ENCODE data around the gene GNPAT. TPM values are rescaled to one million over a fixed set of nuclear protein-coding genes. Genes with fewer than 3 reads are reported as not detected.
A peak's percentile ranks its signal among the peaks of the same experiment; 100 is the strongest.
"Not testable (repeated sequence)": the region's sequence is repeated elsewhere in the genome, so short reads cannot be mapped to it uniquely, and the experiment has no call there.

Gene GNPAT
- total and polyA plus RNA-seq, 4 donors = 14.7 to 32.0 (median 22.7) TPM

DNA sequence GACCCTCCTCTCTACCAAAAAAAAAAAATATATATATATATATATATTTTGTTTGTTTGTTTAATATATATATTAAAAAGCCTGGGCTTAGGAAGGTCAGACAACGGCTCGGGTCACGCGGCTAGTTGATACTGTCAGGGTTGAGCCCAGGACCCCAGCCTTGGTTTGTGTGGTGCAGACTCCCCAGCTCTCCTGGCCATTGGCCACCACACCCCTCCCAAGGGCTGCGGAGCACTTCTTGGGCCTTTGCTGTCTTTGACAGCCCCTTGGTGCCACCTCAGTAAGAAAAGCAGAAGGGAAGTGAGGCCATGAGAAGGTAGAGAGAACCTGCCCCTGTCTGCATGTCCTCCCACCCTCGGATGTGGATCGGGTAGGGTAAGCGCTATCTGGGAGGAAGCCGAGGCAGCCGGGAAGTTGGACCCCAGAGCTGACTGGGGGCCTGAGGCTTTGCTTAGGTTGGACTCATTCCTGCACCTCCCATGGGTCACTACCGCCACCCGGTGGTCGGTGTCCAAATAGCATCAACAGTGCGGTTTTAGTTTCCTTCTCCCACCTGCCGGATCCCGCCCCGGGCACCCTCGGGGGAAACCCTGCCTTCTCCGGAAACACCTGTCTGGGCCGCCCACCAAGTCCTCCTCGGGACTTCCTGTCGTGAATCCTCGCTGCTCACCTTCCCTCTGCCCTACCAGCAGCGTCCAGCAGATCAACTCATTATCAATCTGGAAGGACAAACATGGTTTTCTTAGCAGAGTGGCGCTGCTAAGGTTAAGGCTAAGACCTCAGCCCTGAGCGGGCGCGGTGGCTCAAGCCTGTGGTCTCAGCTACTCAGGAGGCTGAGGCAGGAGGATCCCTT is 29.8 kb upstream of the GNPAT start:
- Histone ChIP-seq H3K4me1 (ENCODE audit: control insufficient read depth in 4 of 4, insufficient read depth in 4 of 4, low read length in 3 of 4) (peaks cover 0 to 2% (median 0%) of the 10 kb centered on the region in 4 donors), H3K27ac (ENCODE audit: low read depth in 1 of 2, low read length in 2 of 2) (peak overlapping the region in 1 of 2 donors; percentile 50), H3K9me3 (ENCODE audit: control insufficient read depth in 4 of 4, low read length in 3 of 4) (no peaks in the 10 kb centered on the region), H3K4me3 (ENCODE audit: low read depth in 1 of 3, low read length in 3 of 3) (peak overlapping the region; percentile 62 to 91 (median 71)), H3K36me3 (ENCODE audit: control insufficient read depth in 4 of 4, insufficient read depth in 3 of 4, low read depth in 1 of 4, low read length in 3 of 4) (no peaks in the 10 kb centered on the region), H3K27me3 (ENCODE audit: control insufficient read depth in 4 of 4, insufficient read depth in 4 of 4, low read length in 3 of 4) (no peaks in the 10 kb centered on the region), H3K9ac (ENCODE audit: low read depth in 1 of 2, low read length in 2 of 2) (peak overlapping the region; percentile 61 to 63)
- DNase-seq (ENCODE audit: low spot score) = peak; percentile 93
- WGBS = 16% methylated on average over 28 of the region's 28 CpGs
- TF ChIP-seq RAD21 (IDR thresholded peaks at IDR 0.05) (peak; percentile 96 to 99), SP1 (IDR thresholded peaks at IDR 0.05) (no peak), FOXA2 (IDR thresholded peaks at IDR 0.05) (no peak), RXRA (IDR thresholded peaks at IDR 0.05) (no peak), GABPA (IDR thresholded peaks at IDR 0.05 in 1 of 2, conservative IDR thresholded peaks at IDR 0.05 in 1 of 2) (peak; percentile 64 to 82), NR2F2 (IDR thresholded peaks at IDR 0.05) (no peak), FOXA1 (IDR thresholded peaks at IDR 0.05) (no peak)
- TF ChIP-seq, protein P1, sequence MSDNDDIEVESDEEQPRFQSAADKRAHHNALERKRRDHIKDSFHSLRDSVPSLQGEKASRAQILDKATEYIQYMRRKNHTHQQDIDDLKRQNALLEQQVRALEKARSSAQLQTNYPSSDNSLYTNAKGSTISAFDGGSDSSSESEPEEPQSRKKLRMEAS (IDR thresholded peaks at IDR 0.05) = no peak
- TF ChIP-seq, protein P2, sequence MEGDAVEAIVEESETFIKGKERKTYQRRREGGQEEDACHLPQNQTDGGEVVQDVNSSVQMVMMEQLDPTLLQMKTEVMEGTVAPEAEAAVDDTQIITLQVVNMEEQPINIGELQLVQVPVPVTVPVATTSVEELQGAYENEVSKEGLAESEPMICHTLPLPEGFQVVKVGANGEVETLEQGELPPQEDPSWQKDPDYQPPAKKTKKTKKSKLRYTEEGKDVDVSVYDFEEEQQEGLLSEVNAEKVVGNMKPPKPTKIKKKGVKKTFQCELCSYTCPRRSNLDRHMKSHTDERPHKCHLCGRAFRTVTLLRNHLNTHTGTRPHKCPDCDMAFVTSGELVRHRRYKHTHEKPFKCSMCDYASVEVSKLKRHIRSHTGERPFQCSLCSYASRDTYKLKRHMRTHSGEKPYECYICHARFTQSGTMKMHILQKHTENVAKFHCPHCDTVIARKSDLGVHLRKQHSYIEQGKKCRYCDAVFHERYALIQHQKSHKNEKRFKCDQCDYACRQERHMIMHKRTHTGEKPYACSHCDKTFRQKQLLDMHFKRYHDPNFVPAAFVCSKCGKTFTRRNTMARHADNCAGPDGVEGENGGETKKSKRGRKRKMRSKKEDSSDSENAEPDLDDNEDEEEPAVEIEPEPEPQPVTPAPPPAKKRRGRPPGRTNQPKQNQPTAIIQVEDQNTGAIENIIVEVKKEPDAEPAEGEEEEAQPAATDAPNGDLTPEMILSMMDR (IDR thresholded peaks at IDR 0.05; ENCODE audit: low read depth, low read length, missing input control) = peak; percentile 88

DNA sequence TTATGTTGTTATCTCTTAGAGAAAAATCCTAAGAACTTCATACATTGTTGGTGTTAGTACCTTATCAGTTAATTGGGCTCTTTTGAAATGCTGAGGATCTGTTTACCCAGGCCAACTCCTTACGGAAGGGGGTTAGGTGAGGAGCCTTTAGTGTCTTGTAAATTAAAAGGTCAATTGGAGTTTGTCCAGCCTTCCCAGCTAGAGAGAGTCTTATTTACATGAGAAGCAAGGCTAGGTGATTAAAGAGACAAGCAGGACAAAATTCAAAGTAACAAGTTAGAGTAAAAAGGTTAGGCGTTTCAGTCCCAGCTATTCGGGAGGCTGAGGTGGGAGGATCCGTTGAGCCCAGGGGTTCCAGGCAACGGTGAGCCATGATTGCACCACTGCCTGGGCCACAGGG is 28.7 kb upstream of the GNPAT start:
- DNase-seq (ENCODE audit: low spot score); H3K27me3 ChIP-seq (ENCODE audit: control insufficient read depth in 4 of 4, insufficient read depth in 4 of 4, low read length in 3 of 4); H3K4me3 ChIP-seq (ENCODE audit: low read depth in 1 of 3, low read length in 3 of 3); H3K36me3 ChIP-seq (ENCODE audit: control insufficient read depth in 4 of 4, insufficient read depth in 3 of 4, low read depth in 1 of 4, low read length in 3 of 4); H3K4me1 ChIP-seq (ENCODE audit: control insufficient read depth in 4 of 4, insufficient read depth in 4 of 4, low read length in 3 of 4); H3K9me3 ChIP-seq (ENCODE audit: control insufficient read depth in 4 of 4, low read length in 3 of 4); H3K27ac ChIP-seq (ENCODE audit: low read depth in 1 of 2, low read length in 2 of 2); H3K9ac ChIP-seq (ENCODE audit: low read depth in 1 of 2, low read length in 2 of 2): not testable (repeated sequence)
- 64% methylated on average over 5 of the region's 5 CpGs for WGBS

DNA sequence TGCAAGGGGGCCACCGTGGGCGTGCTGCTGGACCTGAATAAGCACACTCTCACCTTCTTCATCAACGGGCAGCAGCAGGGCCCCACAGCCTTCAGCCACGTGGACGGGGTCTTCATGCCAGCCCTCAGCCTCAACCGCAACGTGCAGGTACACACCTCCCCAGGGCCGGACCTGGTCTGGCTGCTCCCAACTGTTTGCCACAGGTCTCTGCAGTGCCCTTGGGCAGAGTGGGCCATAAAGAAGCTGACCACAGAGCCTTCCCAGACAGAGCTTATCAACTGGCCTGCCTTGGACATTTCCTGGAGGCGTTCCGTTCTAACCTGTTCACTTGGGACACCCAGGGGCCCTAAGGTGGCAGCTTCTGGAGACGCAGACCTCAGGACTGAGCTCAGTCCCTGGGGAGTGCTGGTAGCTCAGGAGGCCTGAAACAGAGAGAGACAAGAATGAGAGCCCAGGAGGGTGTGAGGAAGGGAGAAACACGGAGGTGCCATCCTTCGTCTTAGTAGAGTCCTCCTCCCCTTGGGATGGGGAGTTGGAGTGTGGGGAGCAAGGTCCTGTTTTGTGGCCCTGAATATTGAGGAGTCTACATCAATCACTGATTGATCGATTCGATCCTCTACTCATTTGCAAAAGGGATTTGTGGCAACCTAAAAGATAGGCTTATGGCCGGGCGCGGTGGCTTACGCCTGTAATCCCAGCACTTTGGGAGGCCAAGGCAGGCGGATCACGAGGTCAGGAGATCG is 27.0 kb upstream of the GNPAT start:
- H3K27me3 ChIP-seq (ENCODE audit: control insufficient read depth in 4 of 4, insufficient read depth in 4 of 4, low read length in 3 of 4) = no peaks in the 10 kb centered on the region
- no peak overlapping the region for H3K4me3 ChIP-seq (ENCODE audit: low read depth in 1 of 3, low read length in 3 of 3)
- H3K4me1 ChIP-seq (ENCODE audit: control insufficient read depth in 4 of 4, insufficient read depth in 4 of 4, low read length in 3 of 4) = peaks cover 0 to 2% (median 0%) of the 10 kb centered on the region in 4 donors
- 93% methylated on average over 22 of the region's 22 CpGs for WGBS
- H3K36me3 ChIP-seq (ENCODE audit: control insufficient read depth in 4 of 4, insufficient read depth in 3 of 4, low read depth in 1 of 4, low read length in 3 of 4) = no peaks in the 10 kb centered on the region
- DNase-seq (ENCODE audit: low spot score) = no peak
- H3K9ac ChIP-seq (ENCODE audit: low read depth in 1 of 2, low read length in 2 of 2) = no peak overlapping the region
- H3K9me3 ChIP-seq (ENCODE audit: control insufficient read depth in 4 of 4, low read length in 3 of 4) = no peaks in the 10 kb centered on the region
- no peak overlapping the region for H3K27ac ChIP-seq (ENCODE audit: low read depth in 1 of 2, low read length in 2 of 2)
- TF ChIP-seq HNF4A (conservative IDR thresholded peaks at IDR 0.05) = no peak
- TF ChIP-seq NR2F2 (IDR thresholded peaks at IDR 0.05) = no peak
- TF ChIP-seq, protein P1 (IDR thresholded peaks at IDR 0.05) = no peak
- TF ChIP-seq GABPA (IDR thresholded peaks at IDR 0.05 in 1 of 2, conservative IDR thresholded peaks at IDR 0.05 in 1 of 2) = no peak
- no peak for TF ChIP-seq SP1 (IDR thresholded peaks at IDR 0.05)
- TF ChIP-seq, protein P3, sequence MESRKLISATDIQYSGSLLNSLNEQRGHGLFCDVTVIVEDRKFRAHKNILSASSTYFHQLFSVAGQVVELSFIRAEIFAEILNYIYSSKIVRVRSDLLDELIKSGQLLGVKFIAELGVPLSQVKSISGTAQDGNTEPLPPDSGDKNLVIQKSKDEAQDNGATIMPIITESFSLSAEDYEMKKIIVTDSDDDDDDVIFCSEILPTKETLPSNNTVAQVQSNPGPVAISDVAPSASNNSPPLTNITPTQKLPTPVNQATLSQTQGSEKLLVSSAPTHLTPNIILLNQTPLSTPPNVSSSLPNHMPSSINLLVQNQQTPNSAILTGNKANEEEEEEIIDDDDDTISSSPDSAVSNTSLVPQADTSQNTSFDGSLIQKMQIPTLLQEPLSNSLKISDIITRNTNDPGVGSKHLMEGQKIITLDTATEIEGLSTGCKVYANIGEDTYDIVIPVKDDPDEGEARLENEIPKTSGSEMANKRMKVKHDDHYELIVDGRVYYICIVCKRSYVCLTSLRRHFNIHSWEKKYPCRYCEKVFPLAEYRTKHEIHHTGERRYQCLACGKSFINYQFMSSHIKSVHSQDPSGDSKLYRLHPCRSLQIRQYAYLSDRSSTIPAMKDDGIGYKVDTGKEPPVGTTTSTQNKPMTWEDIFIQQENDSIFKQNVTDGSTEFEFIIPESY (IDR thresholded peaks at IDR 0.05) = no peak
- no peak for TF ChIP-seq EGR1 (IDR thresholded peaks at IDR 0.05; ENCODE audit: low read depth in 2 of 2)
- no peak for TF ChIP-seq JUND (IDR thresholded peaks at IDR 0.05)
- TF ChIP-seq, protein P4, sequence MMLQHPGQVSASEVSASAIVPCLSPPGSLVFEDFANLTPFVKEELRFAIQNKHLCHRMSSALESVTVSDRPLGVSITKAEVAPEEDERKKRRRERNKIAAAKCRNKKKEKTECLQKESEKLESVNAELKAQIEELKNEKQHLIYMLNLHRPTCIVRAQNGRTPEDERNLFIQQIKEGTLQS (IDR thresholded peaks at IDR 0.05) = no peak
- TF ChIP-seq HNF4G (IDR thresholded peaks at IDR 0.05) = no peak
- TF ChIP-seq, protein P5, sequence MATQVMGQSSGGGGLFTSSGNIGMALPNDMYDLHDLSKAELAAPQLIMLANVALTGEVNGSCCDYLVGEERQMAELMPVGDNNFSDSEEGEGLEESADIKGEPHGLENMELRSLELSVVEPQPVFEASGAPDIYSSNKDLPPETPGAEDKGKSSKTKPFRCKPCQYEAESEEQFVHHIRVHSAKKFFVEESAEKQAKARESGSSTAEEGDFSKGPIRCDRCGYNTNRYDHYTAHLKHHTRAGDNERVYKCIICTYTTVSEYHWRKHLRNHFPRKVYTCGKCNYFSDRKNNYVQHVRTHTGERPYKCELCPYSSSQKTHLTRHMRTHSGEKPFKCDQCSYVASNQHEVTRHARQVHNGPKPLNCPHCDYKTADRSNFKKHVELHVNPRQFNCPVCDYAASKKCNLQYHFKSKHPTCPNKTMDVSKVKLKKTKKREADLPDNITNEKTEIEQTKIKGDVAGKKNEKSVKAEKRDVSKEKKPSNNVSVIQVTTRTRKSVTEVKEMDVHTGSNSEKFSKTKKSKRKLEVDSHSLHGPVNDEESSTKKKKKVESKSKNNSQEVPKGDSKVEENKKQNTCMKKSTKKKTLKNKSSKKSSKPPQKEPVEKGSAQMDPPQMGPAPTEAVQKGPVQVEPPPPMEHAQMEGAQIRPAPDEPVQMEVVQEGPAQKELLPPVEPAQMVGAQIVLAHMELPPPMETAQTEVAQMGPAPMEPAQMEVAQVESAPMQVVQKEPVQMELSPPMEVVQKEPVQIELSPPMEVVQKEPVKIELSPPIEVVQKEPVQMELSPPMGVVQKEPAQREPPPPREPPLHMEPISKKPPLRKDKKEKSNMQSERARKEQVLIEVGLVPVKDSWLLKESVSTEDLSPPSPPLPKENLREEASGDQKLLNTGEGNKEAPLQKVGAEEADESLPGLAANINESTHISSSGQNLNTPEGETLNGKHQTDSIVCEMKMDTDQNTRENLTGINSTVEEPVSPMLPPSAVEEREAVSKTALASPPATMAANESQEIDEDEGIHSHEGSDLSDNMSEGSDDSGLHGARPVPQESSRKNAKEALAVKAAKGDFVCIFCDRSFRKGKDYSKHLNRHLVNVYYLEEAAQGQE (IDR thresholded peaks at IDR 0.05) = no peak
